Ishikawa (cell line): ENCODE measurements around the gene TTC39A.

Source experiments
- CEBPB ChIP-seq: IDR thresholded peaks from 2 replicates; pipeline ENCODE4 v1.6.1; 2012
- EGR1 ChIP-seq: IDR thresholded peaks from 2 replicates; pipeline ENCODE4 v1.6.1; 2012
- FOXM1 ChIP-seq: IDR thresholded peaks from 2 replicates; pipeline ENCODE4 v1.6.1; 2012; ENCODE audit warnings: low read depth, borderline replicate concordance
- NFIC ChIP-seq: IDR thresholded peaks from 2 replicates; pipeline ENCODE4 v1.6.1; 2012
- TCF12 ChIP-seq: IDR thresholded peaks from 2 replicates; pipeline ENCODE4 v1.6.1; 2012; ENCODE audit warnings: low read depth
- TEAD4 ChIP-seq: IDR thresholded peaks from 2 replicates; pipeline ENCODE4 v1.6.1; 2012
- YY1 ChIP-seq: IDR thresholded peaks from 2 replicates; pipeline ENCODE4 v1.6.1; 2012; ENCODE audit warnings: low read depth
- ZBTB7A ChIP-seq: IDR thresholded peaks from 2 replicates; pipeline ENCODE4 v1.6.1; 2012; ENCODE audit warnings: low read depth
- TF ChIP-seq, protein P1 (sequence below): IDR thresholded peaks from 2 replicates; pipeline ENCODE4 v1.6.1; 2012; ENCODE audit warnings: low read depth, mild to moderate bottlenecking
- TF ChIP-seq, protein P2 (sequence below): IDR thresholded peaks from 2 replicates; pipeline ENCODE4 v1.6.1; 2012

DNA sequence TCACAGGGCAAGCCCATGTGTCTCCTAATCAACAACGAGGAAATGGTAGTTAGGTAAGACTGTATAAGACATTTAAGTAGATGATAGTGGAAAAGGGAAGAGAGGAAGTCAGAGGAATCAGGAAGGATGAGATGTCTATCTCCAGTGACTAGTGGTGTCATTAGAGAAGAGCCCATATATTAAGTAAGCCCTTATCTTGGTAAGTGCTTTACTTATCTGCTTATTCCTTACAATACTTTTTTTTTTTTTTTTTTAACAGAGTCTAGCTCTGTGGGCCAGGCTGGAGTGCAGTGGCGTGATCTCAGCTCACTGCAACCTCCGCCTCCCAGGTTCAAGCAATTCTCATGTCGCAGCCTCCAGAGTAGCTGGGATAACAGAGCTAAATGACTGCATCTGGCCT lies 64.7 kb downstream of the TTC39A start:
- TF ChIP-seq TEAD4: no peak
- no peak for TF ChIP-seq TCF12
- TF ChIP-seq, protein P1, sequence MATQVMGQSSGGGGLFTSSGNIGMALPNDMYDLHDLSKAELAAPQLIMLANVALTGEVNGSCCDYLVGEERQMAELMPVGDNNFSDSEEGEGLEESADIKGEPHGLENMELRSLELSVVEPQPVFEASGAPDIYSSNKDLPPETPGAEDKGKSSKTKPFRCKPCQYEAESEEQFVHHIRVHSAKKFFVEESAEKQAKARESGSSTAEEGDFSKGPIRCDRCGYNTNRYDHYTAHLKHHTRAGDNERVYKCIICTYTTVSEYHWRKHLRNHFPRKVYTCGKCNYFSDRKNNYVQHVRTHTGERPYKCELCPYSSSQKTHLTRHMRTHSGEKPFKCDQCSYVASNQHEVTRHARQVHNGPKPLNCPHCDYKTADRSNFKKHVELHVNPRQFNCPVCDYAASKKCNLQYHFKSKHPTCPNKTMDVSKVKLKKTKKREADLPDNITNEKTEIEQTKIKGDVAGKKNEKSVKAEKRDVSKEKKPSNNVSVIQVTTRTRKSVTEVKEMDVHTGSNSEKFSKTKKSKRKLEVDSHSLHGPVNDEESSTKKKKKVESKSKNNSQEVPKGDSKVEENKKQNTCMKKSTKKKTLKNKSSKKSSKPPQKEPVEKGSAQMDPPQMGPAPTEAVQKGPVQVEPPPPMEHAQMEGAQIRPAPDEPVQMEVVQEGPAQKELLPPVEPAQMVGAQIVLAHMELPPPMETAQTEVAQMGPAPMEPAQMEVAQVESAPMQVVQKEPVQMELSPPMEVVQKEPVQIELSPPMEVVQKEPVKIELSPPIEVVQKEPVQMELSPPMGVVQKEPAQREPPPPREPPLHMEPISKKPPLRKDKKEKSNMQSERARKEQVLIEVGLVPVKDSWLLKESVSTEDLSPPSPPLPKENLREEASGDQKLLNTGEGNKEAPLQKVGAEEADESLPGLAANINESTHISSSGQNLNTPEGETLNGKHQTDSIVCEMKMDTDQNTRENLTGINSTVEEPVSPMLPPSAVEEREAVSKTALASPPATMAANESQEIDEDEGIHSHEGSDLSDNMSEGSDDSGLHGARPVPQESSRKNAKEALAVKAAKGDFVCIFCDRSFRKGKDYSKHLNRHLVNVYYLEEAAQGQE: no peak
- no peak for TF ChIP-seq YY1
- TF ChIP-seq, protein P2, sequence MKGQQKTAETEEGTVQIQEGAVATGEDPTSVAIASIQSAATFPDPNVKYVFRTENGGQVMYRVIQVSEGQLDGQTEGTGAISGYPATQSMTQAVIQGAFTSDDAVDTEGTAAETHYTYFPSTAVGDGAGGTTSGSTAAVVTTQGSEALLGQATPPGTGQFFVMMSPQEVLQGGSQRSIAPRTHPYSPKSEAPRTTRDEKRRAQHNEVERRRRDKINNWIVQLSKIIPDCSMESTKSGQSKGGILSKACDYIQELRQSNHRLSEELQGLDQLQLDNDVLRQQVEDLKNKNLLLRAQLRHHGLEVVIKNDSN: no peak
- no peak for TF ChIP-seq CEBPB
- no peak for TF ChIP-seq ZBTB7A
- no peak for TF ChIP-seq EGR1
- no peak for TF ChIP-seq NFIC
- no peak for TF ChIP-seq FOXM1
